CD4-positive, alpha-beta T cell treated with Interleukin-2 at 100 ng/mL for 4 hours (primary cell): Measurements from ENCODE around the gene TENT5C.

Source experiments
- DNase-seq: peaks from one replicate; pipeline ENCODE4 v3.0.0-alpha.2; 2020; ENCODE audit warnings: low spot score

TENT5C gene

DNA sequence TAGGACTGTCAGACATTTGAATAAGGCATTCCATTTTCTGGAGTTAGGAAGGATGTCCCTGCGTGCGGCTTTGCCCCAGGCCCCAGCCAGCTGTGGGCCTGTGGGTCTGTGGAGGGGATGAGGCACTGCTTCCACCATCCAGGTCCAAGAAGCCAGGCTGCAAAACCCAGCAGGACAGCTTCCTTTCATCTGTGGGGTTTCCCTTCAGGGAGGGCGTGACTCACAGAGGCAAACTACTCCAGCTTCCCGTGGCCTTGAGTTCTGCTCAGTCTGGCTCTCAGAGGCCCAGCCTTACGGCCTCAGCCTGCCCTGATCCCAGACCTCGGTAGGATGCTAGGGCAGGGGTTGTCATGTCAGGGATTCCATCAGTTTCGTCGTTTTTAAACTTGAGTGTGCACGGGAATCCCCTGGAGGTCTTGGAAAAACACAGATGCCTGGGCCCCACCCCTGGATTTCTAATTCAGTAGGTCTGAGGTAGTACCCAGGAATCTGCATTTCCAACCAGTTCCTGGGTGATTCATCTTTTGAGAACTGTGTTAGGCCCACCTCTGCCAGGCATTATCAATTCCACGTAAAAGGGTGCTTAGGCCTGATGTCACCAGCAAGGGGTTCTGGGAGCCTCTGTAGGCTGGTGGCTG, 32.3 kb upstream of the TENT5C start:
- no peak for DNase-seq

DNA sequence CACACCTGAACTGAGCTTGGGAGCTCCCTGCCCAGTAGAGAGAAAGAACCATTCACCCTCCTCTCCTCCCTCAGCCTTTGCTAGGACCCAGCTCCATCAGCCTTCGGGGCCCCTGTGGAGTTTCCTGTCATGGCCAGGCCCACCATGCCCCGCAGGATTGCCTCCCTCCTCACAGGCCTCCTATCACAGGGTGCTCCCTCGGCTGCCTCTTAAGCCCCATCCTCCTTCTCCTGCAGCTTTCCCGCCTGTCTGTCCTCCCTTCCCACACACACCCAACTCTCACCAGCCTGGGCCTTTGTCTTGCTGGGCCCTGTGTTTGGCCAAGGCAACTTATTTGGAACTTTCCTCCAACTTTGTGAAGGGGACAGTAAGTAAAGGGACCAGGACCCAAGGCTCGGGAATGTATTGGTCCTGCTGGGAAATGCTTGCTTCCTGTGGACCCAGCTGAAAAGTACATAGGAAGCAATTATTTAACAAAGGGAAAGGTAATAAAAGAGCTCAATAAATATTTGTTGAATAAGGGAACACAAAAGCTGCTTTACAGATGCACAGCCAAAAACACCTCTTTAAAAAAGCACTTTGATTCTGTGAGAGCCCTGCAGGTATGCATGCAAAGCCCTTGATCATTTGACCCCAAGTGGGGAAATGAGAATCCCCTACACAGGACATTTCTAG, 31.6 kb upstream of the TENT5C start:
- DNase-seq = no peak

DNA sequence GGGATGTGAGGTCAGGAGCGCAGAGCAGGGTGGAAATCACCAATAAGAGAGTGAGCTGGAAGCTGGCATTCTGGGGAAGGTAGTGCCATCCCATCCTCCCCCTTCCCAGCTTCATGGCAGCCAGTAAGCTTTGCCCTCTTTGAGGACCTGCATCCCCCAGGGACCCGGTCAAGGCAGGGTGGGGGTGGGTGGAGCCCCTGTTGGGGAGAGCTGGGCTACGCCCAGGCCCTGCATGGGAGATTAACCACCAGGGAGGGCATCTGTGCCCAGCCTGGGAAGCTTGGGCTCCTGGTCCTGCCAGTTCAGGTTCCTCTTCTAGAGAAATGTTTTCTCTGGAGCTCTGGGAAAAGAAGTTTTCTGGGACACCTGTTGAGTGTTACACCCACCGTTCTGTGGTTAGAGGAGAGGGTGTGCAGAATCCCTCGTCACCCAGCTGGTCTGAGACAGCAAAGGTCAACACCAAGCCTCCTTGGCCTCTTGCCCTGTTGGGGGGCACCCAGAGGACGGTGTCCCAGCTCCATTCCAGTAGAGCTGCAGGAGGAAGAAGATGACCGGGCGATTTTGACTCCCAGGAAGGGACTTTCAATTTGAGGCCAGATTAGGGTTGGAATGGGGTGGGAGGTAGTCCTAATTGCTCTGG, 30.1 kb upstream of the TENT5C start:
- no peak for DNase-seq

DNA sequence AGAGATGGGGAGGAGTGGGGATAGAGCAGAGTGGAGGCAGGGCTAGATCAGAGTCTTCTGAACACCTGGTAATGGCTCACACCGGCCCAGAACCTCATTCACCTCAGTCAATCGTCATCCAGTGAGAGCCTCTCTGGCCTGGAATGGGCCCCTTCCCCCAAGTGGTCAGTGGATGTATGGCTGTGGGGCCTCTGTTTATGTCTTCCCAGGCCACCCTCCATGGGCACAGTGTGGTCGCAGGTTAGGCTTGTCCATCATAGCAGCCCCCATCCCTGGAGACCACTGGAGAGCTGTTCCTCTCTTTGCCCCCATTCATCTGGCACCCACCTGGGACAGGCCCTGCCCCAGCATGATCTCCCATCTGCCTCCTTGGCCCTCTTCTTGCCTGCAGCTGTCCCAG, 29.6 kb upstream of the TENT5C start:
- DNase-seq = no peak

DNA sequence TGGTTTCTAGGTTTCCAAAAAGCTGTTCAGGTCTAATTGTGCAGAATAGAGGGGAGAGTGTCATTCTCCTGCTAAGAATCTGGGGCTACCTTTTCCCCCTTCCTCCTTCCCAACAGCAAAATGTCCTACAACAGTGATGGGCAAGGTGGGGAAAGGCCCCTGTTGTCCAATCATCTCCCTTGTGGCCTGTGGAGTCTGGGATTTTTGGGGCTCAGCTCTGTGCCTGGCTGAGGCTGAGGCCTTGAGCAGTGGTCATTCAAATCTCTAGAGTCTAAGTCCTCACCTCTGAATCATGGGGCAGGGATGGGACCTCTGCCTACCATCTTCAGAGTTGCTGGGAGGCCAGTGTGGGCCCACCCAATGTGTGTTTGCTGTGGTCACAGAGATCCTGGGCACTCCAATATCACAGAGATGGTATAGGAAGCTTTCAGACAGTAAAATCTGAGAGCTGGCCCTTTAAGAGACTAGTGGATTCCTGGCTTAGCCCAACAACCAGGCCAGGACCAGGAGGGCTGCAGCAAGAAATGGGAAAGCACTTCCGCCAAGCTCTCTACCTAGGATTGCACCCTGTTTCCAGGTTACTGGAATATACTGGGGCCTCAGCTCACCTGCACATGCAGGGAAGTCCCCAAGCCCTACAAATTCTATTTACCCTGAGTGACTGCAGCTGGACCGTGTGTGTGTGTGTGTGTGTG, 28.5 kb upstream of the TENT5C start:
- no peak for DNase-seq

DNA sequence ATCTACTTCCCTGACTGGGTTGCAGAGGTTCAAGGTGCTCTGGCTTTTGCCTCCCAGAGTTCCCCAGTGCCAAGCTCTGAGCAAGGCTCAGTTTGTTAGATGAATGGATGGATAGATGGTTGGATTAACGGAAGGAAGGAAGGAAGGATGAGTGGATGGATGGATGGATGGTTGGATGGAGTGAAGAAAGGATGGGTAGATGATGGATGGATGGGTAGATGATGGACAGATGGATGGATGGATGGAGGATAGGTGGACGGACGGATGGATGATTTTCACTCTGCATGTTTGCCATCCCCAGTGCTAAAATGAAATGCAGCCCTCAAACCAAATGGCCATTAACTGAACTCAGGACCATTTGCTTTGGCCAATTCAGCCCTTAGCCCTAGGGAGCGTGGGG, 27.4 kb upstream of the TENT5C start:
- DNase-seq = no peak

DNA sequence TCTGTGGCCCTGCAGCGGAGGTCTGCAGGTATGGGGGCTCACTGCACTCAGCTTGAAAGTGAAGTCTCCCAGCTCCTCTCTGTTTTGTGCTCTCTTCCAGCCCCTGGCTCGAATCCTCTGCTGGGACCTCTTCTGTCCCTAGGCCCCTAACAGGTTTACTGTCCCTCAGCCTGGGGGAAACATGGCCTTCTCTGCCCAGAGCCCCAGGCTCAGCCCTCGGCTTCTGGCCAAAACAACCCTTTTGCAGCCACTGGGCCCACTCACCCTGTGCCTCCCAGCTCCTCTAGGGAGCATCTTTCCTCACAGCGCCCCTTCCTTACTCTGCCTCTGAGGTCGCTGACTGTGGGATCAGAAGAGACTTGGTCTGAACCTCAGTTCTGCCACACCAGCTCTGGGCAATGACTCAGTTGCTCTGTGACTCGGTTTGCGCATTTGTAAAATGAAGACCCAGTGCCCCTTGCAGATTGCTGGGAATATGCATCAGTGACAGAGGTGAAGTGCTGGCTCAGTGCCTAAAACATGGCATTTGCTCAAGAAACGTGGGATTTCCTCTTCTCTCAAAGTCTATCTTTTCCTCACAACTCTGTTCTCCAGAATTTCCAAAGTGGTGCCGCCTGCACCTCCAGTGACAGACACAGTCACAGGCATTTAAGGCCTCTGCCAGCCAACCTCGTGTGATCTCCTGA, 26.5 kb upstream of the TENT5C start:
- DNase-seq = no peak

DNA sequence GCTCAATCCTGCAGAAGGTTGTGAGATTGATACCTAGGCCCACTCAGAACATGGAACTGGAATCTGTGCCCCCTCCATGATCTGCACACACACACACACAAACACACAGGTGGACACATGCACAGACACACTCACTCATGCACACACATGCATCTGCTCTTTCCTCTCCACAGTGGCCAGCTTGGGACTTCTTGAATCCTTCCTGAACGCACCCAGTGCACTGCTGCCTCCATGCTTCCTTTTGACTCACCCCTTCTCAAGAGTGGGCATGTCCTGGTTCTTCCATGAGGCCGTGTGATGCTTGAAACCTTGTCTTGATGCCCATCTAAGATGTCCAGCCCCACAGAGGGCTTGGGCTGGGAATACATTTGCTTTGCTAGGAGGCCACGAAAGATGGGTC, 25.4 kb upstream of the TENT5C start:
- DNase-seq = no peak

DNA sequence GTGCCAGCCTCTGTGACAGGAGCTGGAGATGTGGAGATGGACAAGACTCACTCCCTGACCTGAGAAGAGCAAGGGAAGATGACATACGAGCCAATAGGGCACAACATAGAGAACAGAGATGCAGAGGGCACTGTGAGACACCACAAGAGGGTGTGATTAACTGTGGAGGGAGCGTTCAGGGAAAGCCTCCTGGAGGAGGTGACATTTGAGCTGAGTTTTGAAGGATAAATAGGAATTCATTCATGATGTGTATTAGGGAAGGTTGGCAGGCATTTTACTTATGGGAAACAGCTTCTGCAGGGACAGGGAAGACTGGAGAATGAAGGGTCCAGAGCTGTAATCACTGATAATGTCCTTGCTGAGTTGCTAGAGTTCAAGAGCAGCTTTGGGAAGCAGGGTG, 25.0 kb upstream of the TENT5C start:
- no peak for DNase-seq

DNA sequence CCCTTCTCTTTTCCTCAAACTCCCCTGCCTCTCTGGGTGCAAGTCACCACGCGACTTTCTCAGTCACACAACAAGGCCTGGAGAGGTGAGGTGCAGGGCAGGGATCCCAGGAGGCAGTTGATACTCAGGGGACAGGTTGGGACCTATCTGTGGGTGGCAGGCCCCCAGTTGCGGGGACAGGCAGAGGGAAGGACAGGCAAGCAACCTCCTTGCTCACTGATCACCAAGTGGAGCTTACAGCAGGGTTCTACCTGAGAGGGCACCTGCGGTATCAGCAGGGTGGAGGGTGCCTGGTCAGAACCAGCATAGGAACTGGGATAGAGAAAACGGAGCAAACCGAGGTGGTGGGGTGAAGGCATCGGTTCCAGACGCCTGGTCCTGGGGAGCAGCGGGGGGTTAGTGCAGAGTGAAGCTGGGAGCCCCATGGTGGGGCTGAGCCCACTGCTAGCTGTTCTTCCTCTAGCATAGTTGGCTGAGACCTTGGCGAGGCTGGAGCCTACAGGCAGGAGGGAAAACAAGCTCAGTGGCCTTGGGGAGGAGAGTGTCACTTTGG, 24.4 kb upstream of the TENT5C start:
- DNase-seq = no peak

DNA sequence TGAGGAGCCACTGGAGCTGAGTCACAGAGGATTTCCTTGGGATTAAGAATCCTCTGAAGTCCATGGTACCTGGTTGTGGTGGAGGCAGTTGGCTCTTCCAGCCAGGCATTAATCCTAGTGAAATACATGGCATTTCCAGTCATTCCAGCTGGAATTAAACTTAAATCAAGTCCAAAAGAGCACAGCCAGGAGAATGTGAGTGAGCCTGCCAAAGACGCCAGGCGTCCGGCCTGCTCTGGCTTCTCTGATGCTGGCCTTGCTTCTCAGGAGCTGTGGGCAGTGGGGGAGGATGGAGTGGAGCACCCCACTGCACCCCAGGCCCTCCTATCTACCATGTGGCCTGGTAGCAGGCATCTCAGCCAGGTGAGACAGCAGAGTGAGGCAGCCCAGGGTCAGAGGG, 23.4 kb upstream of the TENT5C start:
- DNase-seq = no peak

DNA sequence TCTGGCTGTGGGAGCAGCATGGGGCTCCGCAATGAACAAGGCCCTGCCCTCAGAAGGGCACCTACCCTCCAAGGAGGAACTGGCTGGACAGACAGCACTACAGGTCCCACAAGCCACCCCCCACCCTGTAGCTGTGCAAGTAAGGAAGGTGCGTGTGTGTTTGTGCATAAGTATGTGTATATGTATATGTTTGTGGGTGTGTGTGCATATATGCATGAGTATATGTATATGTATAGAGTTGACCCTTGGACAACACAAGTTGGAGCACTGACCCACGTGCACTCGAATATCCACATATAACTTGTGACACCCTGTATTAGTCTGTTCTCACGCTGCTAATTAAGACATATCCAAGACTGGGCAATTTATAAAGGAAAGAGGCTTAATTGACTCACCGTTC, 22.6 kb upstream of the TENT5C start:
- DNase-seq = no peak

DNA sequence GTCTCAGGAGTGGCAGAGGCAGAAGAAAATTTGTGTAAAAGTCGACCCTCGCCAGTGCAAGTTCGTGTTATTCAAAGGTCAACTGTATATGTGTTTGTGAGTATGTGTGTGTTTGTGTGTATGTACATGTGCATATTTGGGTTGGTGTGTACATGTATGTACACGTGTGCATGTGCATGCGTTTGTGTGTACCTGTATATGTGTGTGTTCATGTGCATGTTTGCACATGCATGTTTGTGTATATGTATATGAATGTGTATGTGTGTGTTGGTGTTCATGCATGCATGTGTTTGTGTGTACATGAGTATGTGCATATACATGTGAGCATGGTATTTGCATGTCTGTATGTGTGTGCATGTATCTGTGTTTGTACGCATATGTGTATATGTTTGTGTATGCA, 21.7 kb upstream of the TENT5C start:
- DNase-seq = no peak

DNA sequence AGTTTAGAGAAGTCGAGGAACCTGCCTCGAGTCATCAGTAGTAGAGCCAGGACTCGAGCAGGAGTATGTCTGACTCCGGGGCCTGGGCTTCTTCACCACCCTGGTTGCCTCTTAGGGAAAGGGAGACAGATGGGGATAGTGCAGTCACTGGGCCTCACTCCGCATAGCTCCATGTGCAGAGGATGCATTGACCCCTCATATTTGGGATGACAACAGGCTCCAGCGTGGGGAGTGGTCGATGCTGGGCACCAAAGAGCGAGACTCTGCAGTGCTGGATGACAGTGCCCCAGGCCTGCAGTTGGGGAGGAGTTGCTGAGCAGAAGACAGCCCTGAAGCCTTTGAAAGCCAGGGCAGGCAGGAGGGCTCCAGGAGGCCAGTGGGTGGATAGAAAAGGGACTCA, 20.8 kb upstream of the TENT5C start:
- no peak for DNase-seq

DNA sequence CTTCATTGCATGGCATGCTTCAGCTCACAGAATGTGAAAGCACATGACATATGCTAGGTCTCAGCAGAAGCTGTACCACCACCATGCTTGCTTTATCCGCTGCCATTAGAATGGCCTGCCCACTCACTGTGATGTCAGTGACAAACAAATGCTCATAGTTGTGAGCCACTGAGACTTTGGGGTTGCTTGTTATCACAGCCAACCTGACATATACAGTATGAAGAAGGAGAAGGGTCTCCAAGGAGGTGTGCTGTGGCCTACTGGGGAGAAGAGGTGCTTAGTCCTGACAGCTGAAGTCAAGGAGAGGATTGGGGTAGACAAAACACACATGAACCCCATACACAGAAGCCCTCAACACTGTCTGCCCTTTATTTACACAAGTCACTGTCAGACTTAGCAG, 19.5 kb upstream of the TENT5C start:
- DNase-seq = no peak

DNA sequence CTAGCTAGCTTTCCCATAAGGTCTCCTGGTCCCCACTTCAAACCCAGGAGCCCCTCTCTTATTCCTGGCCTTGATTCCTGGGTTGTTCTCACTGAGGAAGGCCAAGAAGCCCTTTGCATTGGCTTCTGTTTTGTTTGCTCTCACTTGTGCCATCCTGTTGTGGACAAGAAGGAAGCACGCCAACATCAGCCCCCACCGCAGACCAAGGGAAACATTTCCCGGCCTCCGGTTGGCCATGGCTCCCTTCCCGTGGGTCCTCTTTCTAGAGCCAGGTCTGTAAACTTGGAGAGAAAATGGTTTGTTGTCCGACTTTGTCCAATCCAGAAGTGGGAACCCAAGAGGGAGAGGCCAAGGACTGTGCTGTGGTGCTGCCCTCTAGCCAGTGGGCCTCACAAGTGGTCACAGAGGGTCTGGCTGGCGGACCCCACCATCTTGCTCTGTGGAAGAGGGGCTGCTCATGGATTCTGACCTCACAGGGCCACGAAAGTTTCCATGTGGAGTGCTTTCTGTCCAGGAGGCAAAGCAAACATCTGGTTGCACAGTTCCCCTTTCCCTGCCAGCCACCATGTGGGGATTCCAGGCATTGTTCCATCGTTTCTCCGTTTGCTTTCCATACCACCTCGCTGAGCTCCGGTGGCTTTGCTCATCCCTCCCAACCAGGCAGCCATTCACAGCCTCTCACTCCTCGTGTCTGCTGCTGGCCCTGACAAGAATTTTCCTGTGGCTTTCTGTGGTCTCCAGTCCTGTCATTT, 18.9 kb upstream of the TENT5C start:
- no peak for DNase-seq

DNA sequence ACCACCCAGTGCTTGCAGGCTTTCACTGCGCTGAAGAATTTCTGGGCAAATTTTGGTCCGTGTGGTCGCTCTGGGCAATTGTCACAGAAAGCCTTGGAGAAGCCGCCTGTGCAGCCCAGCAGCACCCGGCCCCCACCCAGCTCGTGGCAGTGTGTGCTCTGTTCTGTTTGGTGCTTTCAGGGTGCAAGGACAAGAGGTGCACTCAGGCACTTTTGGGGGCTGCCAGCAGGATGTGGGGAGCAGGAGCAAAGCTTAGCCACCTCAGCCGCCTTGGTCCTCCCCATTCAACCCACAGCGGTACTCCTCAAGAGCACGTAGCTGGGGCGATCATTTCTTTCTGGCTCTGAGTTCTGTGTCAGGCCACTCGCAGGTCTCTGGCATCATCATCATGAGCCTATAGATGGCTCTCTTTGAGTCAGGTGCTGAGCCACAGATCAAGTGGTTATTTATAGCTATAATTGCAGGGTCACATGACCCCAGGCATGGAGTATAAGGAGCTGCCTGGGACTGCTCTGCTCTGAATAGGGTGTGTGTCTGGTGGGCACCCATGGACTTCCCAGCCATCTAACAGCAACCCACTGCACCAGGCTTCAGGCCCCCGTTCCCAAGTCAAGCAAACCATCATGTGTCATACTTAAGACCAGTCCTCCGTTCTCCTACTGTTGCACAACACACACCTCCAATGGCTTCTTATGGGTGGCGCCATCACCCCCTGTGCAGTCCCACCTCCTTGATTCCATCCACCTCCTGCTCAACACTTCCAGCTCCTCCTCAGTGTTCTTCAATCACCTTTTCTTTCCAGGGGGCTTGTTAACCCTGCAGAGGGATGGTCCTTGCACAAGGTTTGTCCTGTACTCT, 18.1 kb upstream of the TENT5C start:
- no peak for DNase-seq

DNA sequence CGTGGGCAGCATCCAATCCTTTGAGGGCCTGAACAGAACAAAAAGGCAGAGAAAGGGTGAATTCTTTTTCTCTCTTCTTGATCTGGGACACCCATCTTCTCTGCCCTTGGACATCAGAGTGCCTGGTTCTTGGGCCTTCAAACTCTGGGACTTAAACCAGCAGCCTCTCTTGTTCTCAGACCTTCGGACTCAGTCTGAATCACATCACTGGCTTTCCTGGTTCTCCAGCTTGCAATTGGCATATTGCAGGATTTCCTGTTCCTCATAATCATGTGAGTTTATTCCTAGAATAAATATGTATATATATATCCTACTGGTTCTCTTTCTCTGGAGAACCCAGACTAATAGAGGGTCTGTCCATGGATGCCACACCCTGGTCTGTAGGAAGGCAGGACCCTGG, 16.3 kb upstream of the TENT5C start:
- DNase-seq = no peak

DNA sequence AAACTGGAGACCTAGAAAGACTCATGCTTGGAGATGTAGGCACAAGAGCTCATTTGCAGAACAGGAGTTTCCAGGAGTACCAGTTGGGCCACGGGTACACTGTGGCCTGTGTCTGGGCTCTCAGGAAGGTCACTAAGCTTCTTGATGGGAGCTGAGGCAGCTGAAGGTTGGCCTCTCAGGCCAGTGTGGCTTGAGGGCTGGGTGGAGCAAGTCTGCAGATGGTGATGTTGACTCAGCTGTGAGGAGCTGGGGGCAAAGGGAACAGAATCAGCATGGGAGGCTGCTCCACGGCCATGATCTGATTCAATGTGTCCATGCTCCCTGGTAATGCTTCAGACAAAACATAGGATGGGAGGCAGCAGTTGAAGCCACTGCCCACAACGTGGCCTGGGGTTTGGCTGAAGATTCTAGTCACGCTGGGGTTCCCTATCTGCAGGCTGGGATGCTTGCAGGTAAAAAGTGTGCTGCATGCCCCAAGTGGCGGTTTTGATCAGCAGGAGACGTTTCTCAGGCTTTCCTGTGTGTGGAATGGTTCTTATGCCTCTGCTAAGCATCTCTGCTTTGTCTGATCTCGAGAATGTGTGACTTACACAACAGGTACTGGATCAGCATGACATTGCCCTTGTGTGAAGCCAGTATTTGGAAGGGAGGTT, 15.4 kb upstream of the TENT5C start:
- no peak for DNase-seq

DNA sequence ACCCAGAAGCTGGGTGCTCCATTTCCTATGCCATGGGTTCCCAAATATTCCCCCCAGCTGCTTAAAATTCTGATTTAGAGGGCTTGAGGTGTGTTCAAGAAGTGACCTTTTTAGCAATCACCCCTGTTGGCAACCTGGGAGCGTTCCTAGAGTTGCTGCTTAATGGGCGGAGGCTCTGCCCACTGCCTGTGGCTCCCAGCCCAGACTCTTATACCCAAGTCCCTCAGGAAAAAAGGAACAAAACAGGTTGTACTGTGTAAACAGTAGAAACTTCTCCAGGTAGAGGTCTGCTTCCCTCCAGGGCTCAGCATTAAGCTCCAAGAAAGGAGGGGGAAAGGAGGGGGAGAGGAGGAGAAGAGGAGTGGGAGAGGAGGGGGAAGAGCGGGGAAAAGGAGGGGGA, 14.6 kb upstream of the TENT5C start:
- no peak for DNase-seq
